Measurements from ENCODE around the gene EEF1AKMT4.

The EEF1AKMT4 gene

DNA sequence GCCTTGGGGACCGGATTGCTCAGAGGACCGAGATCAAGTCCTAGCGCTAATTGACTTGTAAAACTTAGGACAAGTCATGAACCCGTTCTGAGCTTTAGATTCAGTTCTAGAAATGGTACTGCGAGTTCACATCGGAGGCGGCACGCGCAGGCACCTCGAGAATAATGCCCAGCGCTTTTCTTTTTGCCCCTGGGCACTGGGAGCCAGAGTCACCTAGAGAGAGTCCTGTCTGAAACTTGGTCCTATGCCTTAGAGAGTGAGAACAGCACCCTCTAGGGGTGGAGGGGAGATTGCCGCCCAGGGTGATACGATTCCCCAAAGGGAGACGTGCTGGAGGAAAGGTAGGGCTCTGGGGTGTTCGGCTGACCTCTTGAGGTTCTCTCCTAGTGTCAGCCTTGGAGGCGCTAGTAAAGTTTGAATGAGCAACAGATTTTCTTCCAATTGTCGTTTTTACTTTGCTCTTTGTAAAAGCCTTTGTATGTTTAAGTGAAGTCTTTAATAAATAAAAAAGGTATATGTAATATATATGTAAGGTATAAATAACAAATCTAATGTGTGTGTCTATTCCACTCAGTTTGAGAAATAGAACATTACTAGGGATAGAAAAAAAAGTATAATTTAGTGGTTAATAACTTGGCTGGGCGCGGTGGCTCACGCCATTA, 826 bp downstream of the EEF1AKMT4 start:
- H3K4me3 ChIP-seq (ENCODE audit: low read depth, low read length): peak overlapping the region; percentile 91
- TF ChIP-seq CTCF (IDR thresholded peaks at IDR 0.05; ENCODE audit: low read depth, low read length, missing control alignments): peak; percentile 94
- DNase-seq (ENCODE audit: low read depth): peak; percentile 83

DNA sequence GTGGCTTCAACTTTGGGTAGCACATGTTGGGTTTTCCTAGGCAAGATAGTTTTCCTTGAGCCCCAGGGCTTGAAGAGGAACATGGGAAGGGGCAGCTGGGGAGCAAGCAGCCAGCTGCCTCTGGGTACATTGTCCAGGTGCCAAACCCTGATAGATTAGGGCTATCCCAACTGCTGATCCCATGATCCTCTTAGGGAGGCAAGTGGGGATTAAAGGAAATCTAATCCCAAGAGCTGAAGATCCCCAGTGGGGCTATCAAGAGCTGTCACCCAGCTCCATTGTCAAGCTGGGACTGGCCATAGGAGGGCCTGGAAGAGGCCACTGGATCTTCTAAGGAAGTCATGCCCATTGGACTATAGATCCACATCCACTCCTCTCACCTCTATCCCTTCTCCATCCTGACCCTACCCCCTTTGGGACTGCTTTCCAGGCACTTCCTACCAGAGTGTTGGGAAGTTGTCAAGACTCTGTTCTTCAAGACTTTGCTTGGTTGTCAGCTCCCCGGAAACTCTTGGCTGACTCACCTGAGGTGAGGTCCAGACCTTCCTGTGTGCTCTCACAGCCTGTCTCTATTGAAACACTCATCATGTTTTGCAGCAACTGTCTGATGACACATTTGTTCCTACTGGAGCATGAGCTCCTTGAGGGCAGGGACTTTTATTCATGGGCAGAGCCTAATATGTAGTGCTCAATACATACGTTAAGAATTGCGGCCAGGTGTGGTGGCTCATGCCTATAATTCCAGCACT, 6.0 kb downstream of the EEF1AKMT4 start:
- DNase-seq (ENCODE audit: low read depth): no peak
- no peak for TF ChIP-seq CTCF (IDR thresholded peaks at IDR 0.05; ENCODE audit: low read depth, low read length, missing control alignments)
- no peak overlapping the region for H3K4me3 ChIP-seq (ENCODE audit: low read depth, low read length)

DNA sequence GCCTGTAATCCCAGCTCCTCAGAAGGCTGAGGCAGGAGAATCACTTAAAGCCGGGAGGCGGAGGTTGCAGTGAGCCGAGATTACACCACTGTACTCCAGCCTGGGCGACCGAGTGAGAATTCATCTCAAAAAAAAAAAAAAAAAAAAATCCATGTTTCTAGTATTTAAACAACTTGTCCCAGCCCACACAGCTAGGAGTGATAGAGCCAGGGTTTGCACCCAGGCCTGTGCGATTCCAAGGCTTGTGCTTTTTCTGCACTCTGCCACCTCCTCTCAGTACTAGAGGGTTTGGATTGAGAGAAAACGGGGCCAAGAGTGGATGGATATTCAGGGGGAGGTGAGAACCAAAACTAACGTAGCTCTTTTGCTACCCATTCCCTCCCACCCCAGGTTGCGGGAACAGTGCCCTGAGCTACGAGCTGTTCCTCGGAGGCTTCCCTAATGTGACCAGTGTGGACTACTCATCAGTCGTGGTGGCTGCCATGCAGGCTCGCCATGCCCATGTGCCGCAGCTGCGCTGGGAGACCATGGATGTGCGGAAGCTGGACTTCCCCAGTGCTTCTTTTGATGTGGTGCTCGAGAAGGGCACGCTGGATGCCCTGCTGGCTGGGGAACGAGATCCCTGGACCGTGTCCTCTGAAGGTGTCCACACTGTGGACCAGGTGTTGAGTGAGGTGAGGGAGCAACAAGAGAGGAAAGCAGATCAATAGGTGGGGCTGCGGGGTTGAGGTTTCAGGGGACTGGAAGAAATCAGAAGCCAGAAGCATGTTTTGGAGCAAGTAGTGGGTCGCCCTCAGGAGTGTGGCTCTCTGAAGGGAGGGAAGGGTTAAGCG, 7.8 kb downstream of the EEF1AKMT4 start:
- no peak for DNase-seq (ENCODE audit: low read depth)
- no peak for TF ChIP-seq CTCF (IDR thresholded peaks at IDR 0.05; ENCODE audit: low read depth, low read length, missing control alignments)
- no peak overlapping the region for H3K4me3 ChIP-seq (ENCODE audit: low read depth, low read length)

DNA sequence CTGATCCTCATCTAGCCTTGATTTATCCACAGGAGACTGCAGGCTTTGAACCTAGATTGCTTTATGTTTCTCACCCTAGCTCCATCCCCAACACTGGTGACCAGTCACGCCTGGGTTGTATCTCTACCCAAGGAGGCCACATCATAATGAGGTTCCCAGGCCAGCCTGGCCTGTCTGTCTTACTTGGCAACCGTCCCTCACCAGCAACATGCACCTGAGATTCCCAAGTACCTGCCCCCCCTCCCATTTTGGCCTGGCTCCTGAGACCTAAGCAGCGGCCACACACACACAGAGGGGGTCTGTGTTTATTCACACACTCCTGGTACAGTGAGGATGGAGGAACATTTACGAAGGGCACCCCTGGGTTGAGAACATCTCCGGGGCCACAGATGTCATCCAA, 9.5 kb downstream of the EEF1AKMT4 start:
- DNase-seq (ENCODE audit: low read depth): no peak
- TF ChIP-seq CTCF (IDR thresholded peaks at IDR 0.05; ENCODE audit: low read depth, low read length, missing control alignments): no peak
- H3K4me3 ChIP-seq (ENCODE audit: low read depth, low read length): no peak overlapping the region

DNA sequence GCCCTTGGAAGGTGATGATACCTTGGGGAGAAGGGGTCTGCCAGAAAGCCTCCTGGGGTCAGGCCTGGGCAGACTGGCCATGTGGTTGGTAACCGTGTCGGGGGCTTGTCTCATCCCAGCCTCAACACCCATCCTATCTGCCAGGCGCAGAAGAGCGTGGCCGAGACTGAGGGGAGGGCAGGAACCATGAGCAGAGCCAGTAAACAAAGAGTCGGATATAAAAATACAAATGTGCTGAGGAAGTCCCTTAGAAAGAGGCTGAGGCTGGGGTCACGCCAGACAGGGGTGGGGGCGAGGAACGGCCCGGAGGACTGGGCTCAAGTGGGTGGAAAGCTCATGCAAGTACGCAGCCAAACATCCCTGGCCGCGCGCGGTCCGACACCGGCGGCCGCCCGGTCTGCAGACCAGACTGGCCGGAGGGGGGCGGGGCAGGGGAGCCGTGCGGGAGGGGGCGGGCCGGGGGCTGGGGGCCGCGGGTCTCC, 10.0 kb downstream of the EEF1AKMT4 start:
- TF ChIP-seq CTCF (IDR thresholded peaks at IDR 0.05; ENCODE audit: low read depth, low read length, missing control alignments): no peak
- DNase-seq (ENCODE audit: low read depth): no peak
- no peak overlapping the region for H3K4me3 ChIP-seq (ENCODE audit: low read depth, low read length)

DNA sequence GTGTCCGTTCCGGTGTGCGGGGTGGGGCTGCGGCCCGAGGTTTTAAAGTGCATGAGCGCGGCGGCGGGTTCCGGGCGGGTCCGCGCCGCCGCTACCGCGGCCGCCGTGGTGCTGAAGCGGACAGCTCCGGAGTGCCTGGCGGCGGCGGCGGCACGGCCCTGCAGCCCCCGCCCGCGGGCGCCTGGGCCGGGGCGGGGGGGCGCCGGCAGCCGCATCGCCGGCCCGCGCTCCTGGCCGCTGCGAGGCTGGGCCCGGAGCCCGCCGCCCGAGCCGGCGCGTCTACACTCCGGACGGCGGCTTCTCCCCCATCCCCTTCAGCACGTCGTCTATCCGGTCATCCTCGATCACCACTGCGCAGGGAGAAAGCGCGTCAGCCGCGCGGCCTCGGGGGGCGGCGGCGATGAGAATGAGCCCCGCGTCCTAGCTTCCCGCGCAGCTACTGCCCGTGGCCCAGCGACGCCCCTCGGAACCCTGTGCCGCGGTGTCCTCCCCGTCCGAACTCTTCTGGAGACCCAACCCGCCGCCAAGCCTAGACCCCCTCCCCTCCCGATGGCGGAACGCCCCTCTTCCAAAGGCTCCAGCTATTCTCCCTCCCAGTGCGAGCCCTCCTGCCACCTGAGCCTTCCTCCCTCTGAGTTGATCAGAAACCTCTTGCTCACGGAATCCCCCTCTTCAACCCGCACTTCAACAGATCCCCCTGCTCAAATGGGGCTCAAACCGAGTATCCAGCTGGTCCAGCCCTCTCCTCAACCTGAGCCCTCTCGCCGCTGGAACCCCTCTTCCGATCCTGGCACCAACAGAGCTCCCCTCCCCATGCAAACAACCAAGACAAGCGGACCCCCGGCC, 10.6 kb downstream of the EEF1AKMT4 start:
- TF ChIP-seq CTCF (IDR thresholded peaks at IDR 0.05; ENCODE audit: low read depth, low read length, missing control alignments): no peak
- H3K4me3 ChIP-seq (ENCODE audit: low read depth, low read length): no peak overlapping the region
- no peak for DNase-seq (ENCODE audit: low read depth)

Measured in GM12864 (cell line).